Activated CD4-positive, alpha-beta memory T cell treated with anti-CD3 and anti-CD28 coated beads, Interleukin-2, amount 10 ng/mL, durations not matched to agents 7 days and 5 days (primary cell): Measurements from ENCODE around the gene LDLRAD4. TPM values are rescaled to one million over a fixed set of nuclear protein-coding genes. Genes with fewer than 3 reads are reported as not detected.
A peak's percentile ranks its signal among the peaks of the same experiment; 100 is the strongest.

Source experiments
- CTCF ChIA-PET: fragments of 350-600 bp; sonication (Branson Sonifier 250); formaldehyde crosslinking; loops from one replicate; lab custom pipeline; 2021; ENCODE audit warnings: antibody characterized with exemption, inconsistent platforms; lab: Charles Lee
- POLR2A ChIA-PET: fragments of 350-600 bp; sonication (Branson Sonifier 250); formaldehyde crosslinking; loops from one replicate; lab custom pipeline; 2021; ENCODE audit warnings: antibody characterized with exemption; lab: Charles Lee
- DNase-seq: peaks from one replicate; pipeline ENCODE4 v3.0.0-alpha.2; 2020
- H3K27ac Mint-ChIP-seq: one replicate; pipeline ENCODE4 v1.8.0; 2021; ENCODE audit warnings: mild to moderate bottlenecking, mixed read lengths
- H3K27me3 Mint-ChIP-seq: one replicate; pipeline ENCODE4 v1.8.0; 2021; ENCODE audit warnings: mixed read lengths
- H3K36me3 Mint-ChIP-seq: one replicate; pipeline ENCODE4 v1.8.0; 2021; ENCODE audit warnings: low read depth, mixed read lengths
- H3K4me1 Mint-ChIP-seq: one replicate; pipeline ENCODE4 v1.8.0; 2021; ENCODE audit warnings: mixed read lengths
- H3K4me3 Mint-ChIP-seq: one replicate; pipeline ENCODE4 v1.8.0; 2021; ENCODE audit warnings: mild to moderate bottlenecking, mixed read lengths
- H3K9me3 Mint-ChIP-seq: one replicate; pipeline ENCODE4 v1.8.0; 2021; ENCODE audit warnings: mixed read lengths
- total RNA-seq, 2 experiments: library from RNA; stranded (reverse); gene quantifications; one replicate each; pipeline ENCODE4 v1.2.3, GENCODE V29; 2021

LDLRAD4 gene
- 10 to 100 TPM; 19.1 to 22.4 TPM for total RNA-seq

- H3K9me3 Mint-ChIP-seq = no peaks in the 10 kb centered on the region
- peaks cover 20% of the 10 kb centered on the region for H3K4me1 Mint-ChIP-seq
- ChIA-PET POLR2A (no interaction called here), CTCF (interaction anchor here (1.0 kb wide), 1 partner anchor 21 kb away, joined by 4 read pairs; no protein-coding TSS in a partner anchor)
- peak; percentile 21 for DNase-seq
- peak within 1 kb of the TSS; percentile 70 for H3K4me3 Mint-ChIP-seq
- H3K27ac Mint-ChIP-seq = no peak within 1 kb of the TSS
- H3K36me3 Mint-ChIP-seq = no peaks in the 10 kb centered on the region
- peaks cover 59% of the 10 kb centered on the region for H3K27me3 Mint-ChIP-seq
Observed at GRCh38 chr18:13218368-13218991, at the start of gene LDLRAD4. Gene LDLRAD4, plus strand, starts transcription at chr18:13218760.

- H3K4me3 Mint-ChIP-seq = no peak overlapping the region
- DNase-seq = no peak
- H3K36me3 Mint-ChIP-seq = no peaks in the 10 kb centered on the region
- no peak overlapping the region for H3K27ac Mint-ChIP-seq
- H3K4me1 Mint-ChIP-seq = peaks cover 19% of the 10 kb centered on the region
- ChIA-PET CTCF (interaction anchor here (1.1 kb wide), 1 partner anchor 14 kb away, joined by 3 read pairs; no protein-coding TSS in a partner anchor), POLR2A (no interaction called here)
- H3K27me3 Mint-ChIP-seq = peaks cover 26% of the 10 kb centered on the region
- no peaks in the 10 kb centered on the region for H3K9me3 Mint-ChIP-seq
Observed at GRCh38 chr18:13173578-13174145, 44.9 kb upstream of the LDLRAD4 start.

- CTCF ChIA-PET = no interaction called here
- peaks cover 15% of the 10 kb centered on the region for H3K27me3 Mint-ChIP-seq
- no peak overlapping the region for H3K4me3 Mint-ChIP-seq
- H3K9me3 Mint-ChIP-seq = no peaks in the 10 kb centered on the region
- no peaks in the 10 kb centered on the region for H3K36me3 Mint-ChIP-seq
- no peak for DNase-seq
- H3K27ac Mint-ChIP-seq = no peak overlapping the region
- peaks cover 33% of the 10 kb centered on the region for H3K4me1 Mint-ChIP-seq
- POLR2A ChIA-PET = no interaction called here
Observed at GRCh38 chr18:13175266-13175665, 43.3 kb upstream of the LDLRAD4 start.

GRCh38 chr18:13175754-13176210 is 42.8 kb upstream of the LDLRAD4 start:
- ChIA-PET POLR2A (no interaction called here), CTCF (no interaction called here)
- Mint-ChIP-seq H3K4me1 (peaks cover 37% of the 10 kb centered on the region), H3K9me3 (no peaks in the 10 kb centered on the region), H3K36me3 (no peaks in the 10 kb centered on the region), H3K27me3 (peaks cover 14% of the 10 kb centered on the region), H3K27ac (no peak overlapping the region), H3K4me3 (no peak overlapping the region)
- DNase-seq = no peak

- POLR2A ChIA-PET = no interaction called here
- Mint-ChIP-seq H3K4me1 (peaks cover 38% of the 10 kb centered on the region), H3K36me3 (no peaks in the 10 kb centered on the region), H3K27ac (no peak overlapping the region), H3K9me3 (no peaks in the 10 kb centered on the region), H3K27me3 (peaks cover 16% of the 10 kb centered on the region), H3K4me3 (peak overlapping the region; percentile 62)
- CTCF ChIA-PET = no interaction called here
- DNase-seq = no peak
Observed at GRCh38 chr18:13176847-13177246, 41.7 kb upstream of the LDLRAD4 start.

GRCh38 chr18:13178197-13178596 is 40.4 kb upstream of the LDLRAD4 start:
- H3K4me3 Mint-ChIP-seq = no peak overlapping the region
- POLR2A ChIA-PET = interaction anchor here (0.7 kb wide), 1 partner anchor 197 kb away, joined by 4 read pairs; no protein-coding TSS in a partner anchor
- no peak overlapping the region for H3K27ac Mint-ChIP-seq

GRCh38 chr18:13178976-13179375 is 39.6 kb upstream of the LDLRAD4 start:
- Mint-ChIP-seq H3K27me3 (peaks cover 23% of the 10 kb centered on the region), H3K4me1 (peaks cover 38% of the 10 kb centered on the region), H3K4me3 (no peak overlapping the region), H3K27ac (no peak overlapping the region), H3K36me3 (no peaks in the 10 kb centered on the region), H3K9me3 (no peaks in the 10 kb centered on the region)
- ChIA-PET CTCF (interaction anchor here (0.7 to 2.8 kb wide), 4 partner anchors 12 to 436 kb away, joined by 4 to 13 read pairs (median 6); no protein-coding TSS in a partner anchor), POLR2A (interaction anchor here (0.7 kb wide), 2 partner anchors 22 to 197 kb away, joined by 3 to 4 read pairs; no protein-coding TSS in a partner anchor)
- DNase-seq = no peak

More at GRCh38 chr18:13178197-13178596, 40.4 kb upstream of the LDLRAD4 start:
- Mint-ChIP-seq H3K36me3 (no peaks in the 10 kb centered on the region), H3K4me1 (peaks cover 38% of the 10 kb centered on the region), H3K9me3 (no peaks in the 10 kb centered on the region), H3K27me3 (peaks cover 23% of the 10 kb centered on the region)
- no peak for DNase-seq
- CTCF ChIA-PET = interaction anchor here (0.7 to 2.8 kb wide), 2 partner anchors 12 to 38 kb away, joined by 5 to 7 read pairs; no protein-coding TSS in a partner anchor

GRCh38 chr18:13179566-13180113 is 38.9 kb upstream of the LDLRAD4 start:
- POLR2A ChIA-PET = interaction anchor here (0.7 kb wide), 1 partner anchor 23 kb away, joined by 3 read pairs; no protein-coding TSS in a partner anchor
- Mint-ChIP-seq H3K27me3 (peaks cover 26% of the 10 kb centered on the region), H3K4me3 (no peak overlapping the region), H3K36me3 (no peaks in the 10 kb centered on the region), H3K4me1 (peaks cover 38% of the 10 kb centered on the region), H3K27ac (no peak overlapping the region), H3K9me3 (no peaks in the 10 kb centered on the region)
- CTCF ChIA-PET = interaction anchor here (0.7 to 2.8 kb wide), 4 partner anchors 10 to 435 kb away, joined by 3 to 13 read pairs (median 6); no protein-coding TSS in a partner anchor
- DNase-seq = no peak

- Mint-ChIP-seq H3K36me3 (no peaks in the 10 kb centered on the region), H3K4me3 (no peak overlapping the region), H3K27ac (no peak overlapping the region), H3K9me3 (no peaks in the 10 kb centered on the region), H3K4me1 (peaks cover 36% of the 10 kb centered on the region), H3K27me3 (peaks cover 26% of the 10 kb centered on the region)
- ChIA-PET POLR2A (no interaction called here), CTCF (interaction anchor here (0.6 to 2.8 kb wide), 4 partner anchors 11 to 512 kb away, joined by 3 to 13 read pairs (median 6); no protein-coding TSS in a partner anchor)
- no peak for DNase-seq
Observed at GRCh38 chr18:13180614-13181375, 37.8 kb upstream of the LDLRAD4 start.

GRCh38 chr18:13181765-13182164 is 36.8 kb upstream of the LDLRAD4 start:
- no peak overlapping the region for H3K4me3 Mint-ChIP-seq
- no peaks in the 10 kb centered on the region for H3K36me3 Mint-ChIP-seq
- CTCF ChIA-PET = interaction anchor here (0.6 kb wide), 1 partner anchor 513 kb away, joined by 4 read pairs; no protein-coding TSS in a partner anchor
- H3K27me3 Mint-ChIP-seq = peaks cover 26% of the 10 kb centered on the region
- peaks cover 28% of the 10 kb centered on the region for H3K4me1 Mint-ChIP-seq
- H3K27ac Mint-ChIP-seq = no peak overlapping the region
- POLR2A ChIA-PET = no interaction called here
- DNase-seq = no peak
- no peaks in the 10 kb centered on the region for H3K9me3 Mint-ChIP-seq

- Mint-ChIP-seq H3K27ac (no peak overlapping the region), H3K36me3 (no peaks in the 10 kb centered on the region), H3K4me3 (no peak overlapping the region), H3K9me3 (no peaks in the 10 kb centered on the region), H3K27me3 (peaks cover 32% of the 10 kb centered on the region), H3K4me1 (peaks cover 21% of the 10 kb centered on the region)
- CTCF ChIA-PET = no interaction called here
- POLR2A ChIA-PET = no interaction called here
- no peak for DNase-seq
Observed at GRCh38 chr18:13183359-13183758, 35.2 kb upstream of the LDLRAD4 start.

GRCh38 chr18:13183790-13184189 is 34.8 kb upstream of the LDLRAD4 start:
- Mint-ChIP-seq H3K9me3 (no peaks in the 10 kb centered on the region), H3K36me3 (no peaks in the 10 kb centered on the region), H3K4me1 (peaks cover 18% of the 10 kb centered on the region), H3K4me3 (no peak overlapping the region), H3K27ac (no peak overlapping the region), H3K27me3 (peaks cover 32% of the 10 kb centered on the region)
- ChIA-PET CTCF (no interaction called here), POLR2A (no interaction called here)
- DNase-seq = no peak
